Effector memory CD4-positive, alpha-beta T cell (primary cell): ENCODE results near the gene ISCU.
"Not testable (repeated sequence)": the region's sequence is repeated elsewhere in the genome, so short reads cannot be mapped to it uniquely, and the experiment has no call there.

Experiments
- DNase-seq, 3 donors: peaks; one replicate each; pipeline ENCODE4 v3.0.0-alpha.2; 2020
- H3K27ac ChIP-seq: 2 replicates; pipeline ENCODE4 v1.7.0; 2013; ENCODE audit warnings: mild to moderate bottlenecking, low read length, moderate library complexity; ENCODE audit not compliant: insufficient read depth, poor library complexity, severe bottlenecking
- H3K27me3 ChIP-seq: replicated peaks from 2 replicates; pipeline ENCODE4 v1.7.0; 2013; ENCODE audit warnings: mild to moderate bottlenecking, low read length; ENCODE audit not compliant: insufficient read depth, control insufficient read depth, poor library complexity, severe bottlenecking
- H3K36me3 ChIP-seq: 2 replicates; pipeline ENCODE4 v1.7.0; 2013; ENCODE audit warnings: mild to moderate bottlenecking, low read length, moderate library complexity; ENCODE audit not compliant: control insufficient read depth, insufficient read depth
- H3K4me1 ChIP-seq: 2 replicates; pipeline ENCODE4 v1.7.0; 2013; ENCODE audit warnings: low read length, mild to moderate bottlenecking; ENCODE audit not compliant: control insufficient read depth, insufficient read depth, poor library complexity, severe bottlenecking
- H3K4me3 ChIP-seq: 2 replicates; pipeline ENCODE4 v1.7.0; 2013; ENCODE audit warnings: low read length, low read depth, mild to moderate bottlenecking; ENCODE audit not compliant: insufficient read depth, poor library complexity, severe bottlenecking
- H3K9me3 ChIP-seq: 2 replicates; pipeline ENCODE4 v1.7.0; 2013; ENCODE audit warnings: mild to moderate bottlenecking, low read length, moderate library complexity; ENCODE audit not compliant: control insufficient read depth

Gene ISCU

GRCh38 chr12:108618953-108619274 lies 56.5 kb downstream of the ISCU start:
- Histone ChIP-seq H3K36me3 (peaks cover 36% of the 10 kb centered on the region), H3K4me1 (peaks cover 37% of the 10 kb centered on the region), H3K27ac (peak overlapping the region; percentile 82)
- not testable (repeated sequence) for H3K27me3 ChIP-seq, H3K9me3 ChIP-seq, H3K4me3 ChIP-seq, DNase-seq
